ENCODE measurements around the gene MISP. TPM values are rescaled to one million over a fixed set of nuclear protein-coding genes. Genes with fewer than 3 reads are reported as not detected.
"Not testable (repeated sequence)": the region's sequence is repeated elsewhere in the genome, so short reads cannot be mapped to it uniquely, and the experiment has no call there.

Gene MISP, protein sequence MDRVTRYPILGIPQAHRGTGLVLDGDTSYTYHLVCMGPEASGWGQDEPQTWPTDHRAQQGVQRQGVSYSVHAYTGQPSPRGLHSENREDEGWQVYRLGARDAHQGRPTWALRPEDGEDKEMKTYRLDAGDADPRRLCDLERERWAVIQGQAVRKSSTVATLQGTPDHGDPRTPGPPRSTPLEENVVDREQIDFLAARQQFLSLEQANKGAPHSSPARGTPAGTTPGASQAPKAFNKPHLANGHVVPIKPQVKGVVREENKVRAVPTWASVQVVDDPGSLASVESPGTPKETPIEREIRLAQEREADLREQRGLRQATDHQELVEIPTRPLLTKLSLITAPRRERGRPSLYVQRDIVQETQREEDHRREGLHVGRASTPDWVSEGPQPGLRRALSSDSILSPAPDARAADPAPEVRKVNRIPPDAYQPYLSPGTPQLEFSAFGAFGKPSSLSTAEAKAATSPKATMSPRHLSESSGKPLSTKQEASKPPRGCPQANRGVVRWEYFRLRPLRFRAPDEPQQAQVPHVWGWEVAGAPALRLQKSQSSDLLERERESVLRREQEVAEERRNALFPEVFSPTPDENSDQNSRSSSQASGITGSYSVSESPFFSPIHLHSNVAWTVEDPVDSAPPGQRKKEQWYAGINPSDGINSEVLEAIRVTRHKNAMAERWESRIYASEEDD
- not detected for total RNA-seq

- H3K9me3 Mint-ChIP-seq (ENCODE audit: low read depth) = peaks cover 3% of the 10 kb centered on the region
- CTCF ChIA-PET = no interaction called here
- ATAC-seq (no peak), DNase-seq (no peak)
- no peak within 1 kb of the TSS for H3K27ac Mint-ChIP-seq
- H3K4me3 Mint-ChIP-seq = no peak within 1 kb of the TSS
- no peaks in the 10 kb centered on the region for H3K36me3 Mint-ChIP-seq
- no peaks in the 10 kb centered on the region for H3K4me1 Mint-ChIP-seq
- no peaks in the 10 kb centered on the region for H3K27me3 Mint-ChIP-seq
Measured at GRCh38 chr19:750640-751423, at the start of gene MISP. Gene MISP (plus strand): TSS chr19:751112. CDS start chr19:756947, 5,835 bp downstream.

DNA sequence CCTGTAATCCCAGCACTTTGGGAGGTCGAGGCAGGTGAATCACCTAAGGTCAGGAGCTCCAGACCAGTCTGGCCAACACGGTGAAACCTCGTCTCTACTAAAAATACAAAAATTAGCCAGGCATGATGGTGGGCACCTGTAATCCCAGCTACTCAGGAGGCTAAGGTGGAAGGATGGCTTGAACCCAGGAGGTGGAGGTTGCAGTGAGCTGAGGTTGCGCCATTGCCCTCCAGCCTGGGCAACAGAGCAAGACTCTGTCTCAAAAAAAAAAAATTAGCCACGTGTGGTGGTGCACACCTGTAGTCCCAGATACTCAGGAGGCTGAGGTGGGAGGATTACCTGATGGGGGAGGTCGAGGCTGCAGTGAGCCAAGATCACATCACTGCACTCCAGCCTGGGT is 48.1 kb upstream of the MISP start:
- peaks cover 11% of the 10 kb centered on the region for H3K27me3 Mint-ChIP-seq
- H3K36me3 Mint-ChIP-seq; ATAC-seq; DNase-seq; H3K27ac Mint-ChIP-seq; H3K9me3 Mint-ChIP-seq (ENCODE audit: low read depth); H3K4me1 Mint-ChIP-seq: not testable (repeated sequence)
- CTCF ChIA-PET = interaction anchor here (0.6 to 1.3 kb wide), 3 partner anchors 22 to 118 kb away, joined by 3 to 4 read pairs (median 3); no protein-coding TSS in a partner anchor
- peak overlapping the region; percentile 5 for H3K4me3 Mint-ChIP-seq

- Mint-ChIP-seq H3K27ac (no peak overlapping the region), H3K36me3 (no peaks in the 10 kb centered on the region), H3K9me3 (ENCODE audit: low read depth) (no peaks in the 10 kb centered on the region), H3K27me3 (peaks cover 15% of the 10 kb centered on the region), H3K4me1 (peaks cover 6% of the 10 kb centered on the region), H3K4me3 (peak overlapping the region; percentile 5)
- ATAC-seq (no peak), DNase-seq (no peak)
- CTCF ChIA-PET = interaction anchor here (0.6 to 1.3 kb wide), 5 partner anchors 23 to 119 kb away, joined by 3 to 4 read pairs (median 3); no protein-coding TSS in a partner anchor
Measured at GRCh38 chr19:703329-703650, 47.6 kb upstream of the MISP start.

DNA sequence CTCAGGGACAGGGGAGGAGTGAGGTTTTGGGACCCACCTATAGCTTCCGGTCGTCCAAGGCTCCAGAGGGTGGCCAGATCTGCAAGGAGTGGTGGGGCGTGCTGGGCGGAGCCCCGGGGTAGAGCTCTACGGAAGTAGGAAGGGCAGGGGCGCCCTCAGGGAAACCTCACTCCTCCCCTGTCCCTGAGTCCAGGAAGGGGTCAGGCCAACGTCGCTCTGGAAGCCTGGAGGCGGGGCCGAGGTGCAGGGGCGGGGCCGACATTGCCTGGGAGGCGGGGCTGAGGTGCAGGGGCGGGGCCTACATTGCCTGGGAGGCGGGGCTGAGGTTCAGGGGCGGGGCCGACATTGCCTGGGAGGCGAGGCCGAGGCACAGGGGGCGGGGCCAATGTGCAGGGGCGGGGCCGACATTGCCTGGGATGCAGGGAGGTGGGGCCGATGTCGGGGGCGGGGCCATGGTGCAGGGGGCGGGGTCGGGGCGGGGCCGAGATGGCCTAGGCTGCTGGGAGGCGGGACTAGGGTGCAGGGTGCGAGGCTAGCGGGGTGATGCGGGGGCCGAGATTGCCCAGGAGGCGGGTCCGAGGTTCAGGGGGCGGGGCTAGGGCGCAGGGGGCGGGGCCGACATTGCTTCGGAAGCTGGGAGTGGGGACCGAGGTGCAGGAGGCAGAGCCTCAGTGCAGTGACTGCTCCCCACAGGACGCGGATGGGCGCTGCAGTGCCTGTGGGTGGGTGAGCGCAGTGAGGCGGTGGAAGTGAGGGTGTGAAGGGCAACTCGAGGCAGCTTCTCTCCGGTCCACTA is 47.1 kb upstream of the MISP start:
- Mint-ChIP-seq H3K27ac (no peak overlapping the region), H3K27me3 (peaks cover 16% of the 10 kb centered on the region), H3K4me3 (peak overlapping the region; percentile 5), H3K4me1 (peaks cover 6% of the 10 kb centered on the region), H3K9me3 (ENCODE audit: low read depth) (no peaks in the 10 kb centered on the region), H3K36me3 (no peaks in the 10 kb centered on the region)
- ATAC-seq (peak; percentile 83), DNase-seq (peak; percentile 81)
- CTCF ChIA-PET = interaction anchor here (0.6 to 1.3 kb wide), 6 partner anchors 23 to 202 kb away, joined by 3 to 4 read pairs (median 3); no protein-coding TSS in a partner anchor

DNA sequence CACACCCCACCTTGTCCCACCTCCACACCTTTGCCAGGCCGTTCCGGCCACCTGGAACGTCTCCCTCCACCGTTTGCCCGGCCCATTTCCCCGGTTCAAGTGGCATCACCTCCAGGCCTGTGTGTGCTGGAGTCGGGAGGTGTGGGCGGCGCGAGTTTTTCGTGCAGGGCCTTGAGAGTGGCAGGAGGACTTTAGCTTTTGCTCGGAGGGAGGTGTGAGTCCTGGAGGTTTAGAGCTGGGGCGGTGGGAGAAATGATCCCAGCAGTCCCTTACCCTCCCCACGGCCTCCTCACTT is 46.5 kb upstream of the MISP start:
- no peak overlapping the region for H3K27ac Mint-ChIP-seq
- H3K27me3 Mint-ChIP-seq = peaks cover 16% of the 10 kb centered on the region
- ATAC-seq (no peak), DNase-seq (no peak)
- H3K9me3 Mint-ChIP-seq (ENCODE audit: low read depth) = no peaks in the 10 kb centered on the region
- H3K36me3 Mint-ChIP-seq = no peaks in the 10 kb centered on the region
- no peak overlapping the region for H3K4me3 Mint-ChIP-seq
- CTCF ChIA-PET = no interaction called here
- peaks cover 6% of the 10 kb centered on the region for H3K4me1 Mint-ChIP-seq

DNA sequence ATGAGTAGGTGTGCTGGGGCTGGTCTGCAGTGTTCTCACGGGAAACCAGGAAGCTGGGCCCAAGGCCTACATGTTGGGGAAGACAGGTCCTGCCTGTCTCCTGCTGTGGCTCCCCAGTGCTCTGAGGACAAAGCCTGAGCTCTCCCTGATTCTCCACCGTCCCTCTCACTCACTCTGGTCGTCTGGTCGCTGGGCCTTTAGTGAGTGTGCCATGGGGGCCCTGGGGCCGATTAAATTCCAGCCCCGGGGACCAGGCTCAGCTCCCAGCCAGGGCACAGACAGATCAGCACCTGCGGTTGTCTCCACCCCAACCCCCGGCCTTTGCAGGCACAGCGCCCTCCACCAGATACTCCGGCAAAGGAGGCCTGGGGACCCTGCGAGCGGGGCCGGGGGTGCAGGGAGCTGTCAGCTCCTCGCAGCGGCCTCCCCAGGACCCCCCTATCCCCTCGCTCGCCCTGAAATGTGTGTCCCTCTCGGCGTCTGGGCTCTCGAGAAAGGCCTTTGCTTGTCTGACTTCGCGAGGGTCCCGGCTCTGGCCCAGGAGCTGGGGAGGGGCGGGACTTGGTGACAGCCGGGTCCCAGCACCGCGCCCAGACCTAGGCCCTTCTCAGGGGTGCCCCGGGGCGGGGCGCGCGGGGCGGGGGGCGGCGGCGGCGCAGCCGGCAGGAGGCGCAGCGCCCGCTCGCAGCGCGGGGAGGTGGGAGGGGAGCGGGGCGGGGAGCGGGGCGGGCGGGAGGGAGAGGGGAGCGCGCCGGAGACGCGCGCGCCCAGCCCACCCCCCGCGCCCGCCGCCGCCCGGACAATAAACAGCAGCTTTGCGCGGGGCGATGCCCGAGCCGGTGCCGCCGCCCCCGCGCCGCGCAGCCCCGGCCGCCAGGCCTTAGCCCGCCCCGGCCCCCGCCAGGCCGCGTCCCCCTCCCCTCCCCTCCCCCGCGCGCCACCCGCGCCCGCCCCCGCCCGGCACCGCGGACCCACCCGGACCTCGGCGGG is 42.5 kb upstream of the MISP start, which contains the start of gene PALM:
TSS of gene PALM (plus strand) at position 782 of the 990 bp plus-strand sequence. CDS start 212 bp downstream, outside the sequence.
- H3K4me1 Mint-ChIP-seq = peaks cover 4% of the 10 kb centered on the region
- H3K27me3 Mint-ChIP-seq = peaks cover 24% of the 10 kb centered on the region
- no peak within 1 kb of the TSS for H3K4me3 Mint-ChIP-seq
- DNase-seq (no peak), ATAC-seq (no peak)
- no peak within 1 kb of the TSS for H3K27ac Mint-ChIP-seq
- no peaks in the 10 kb centered on the region for H3K36me3 Mint-ChIP-seq
- no peaks in the 10 kb centered on the region for H3K9me3 Mint-ChIP-seq (ENCODE audit: low read depth)
- CTCF ChIA-PET = no interaction called here

DNA sequence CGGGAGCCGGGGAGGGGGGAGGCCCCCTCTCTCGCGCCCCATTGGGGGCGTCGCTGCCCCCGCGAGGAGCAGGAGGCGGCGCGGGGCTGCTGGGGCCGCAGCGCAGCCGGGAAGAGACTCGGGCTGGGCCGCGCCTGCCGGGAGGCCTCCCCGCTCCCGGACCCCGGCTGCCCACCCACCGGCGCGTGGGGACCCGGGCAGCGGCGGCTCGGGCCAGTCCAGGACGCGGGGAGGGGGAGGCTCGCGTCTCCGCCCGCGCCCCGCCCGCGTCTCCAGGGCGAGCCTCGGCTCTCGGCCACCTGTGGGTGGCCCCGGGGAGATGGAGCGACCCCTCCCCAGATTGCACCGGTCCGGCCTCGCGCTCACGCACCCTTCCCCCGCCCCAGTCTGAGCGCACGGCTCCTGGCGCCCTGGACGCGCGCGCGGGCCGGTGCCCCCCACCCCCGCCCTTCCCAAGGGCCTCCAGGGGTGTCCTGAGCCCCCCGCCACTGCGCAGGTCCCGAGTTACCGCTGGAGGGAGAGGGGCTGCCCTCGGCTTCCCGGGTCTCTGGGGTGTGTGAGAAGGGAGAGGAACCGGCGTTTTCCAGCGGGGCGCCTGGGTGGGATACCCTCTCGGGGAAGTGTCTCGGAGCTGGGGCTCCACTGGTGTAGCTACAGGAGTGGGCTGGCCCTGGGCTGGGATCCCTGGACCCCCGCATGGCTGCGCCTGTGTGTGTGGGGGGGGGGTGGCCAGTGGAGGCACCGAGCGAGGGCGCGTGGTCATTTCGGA is 41.5 kb upstream of the MISP start:
- Mint-ChIP-seq H3K4me1 (peaks cover 2% of the 10 kb centered on the region), H3K9me3 (ENCODE audit: low read depth) (no peaks in the 10 kb centered on the region), H3K27me3 (peaks cover 24% of the 10 kb centered on the region), H3K27ac (no peak overlapping the region), H3K4me3 (no peak overlapping the region), H3K36me3 (no peaks in the 10 kb centered on the region)
- DNase-seq (no peak), ATAC-seq (no peak)
- CTCF ChIA-PET = no interaction called here

- DNase-seq (no peak), ATAC-seq (no peak)
- CTCF ChIA-PET = no interaction called here
- Mint-ChIP-seq H3K9me3 (ENCODE audit: low read depth) (no peaks in the 10 kb centered on the region), H3K4me3 (no peak overlapping the region), H3K36me3 (no peaks in the 10 kb centered on the region), H3K27ac (no peak overlapping the region), H3K27me3 (peaks cover 24% of the 10 kb centered on the region), H3K4me1 (no peaks in the 10 kb centered on the region)
Measured at GRCh38 chr19:709965-710571, 40.8 kb upstream of the MISP start.

DNA sequence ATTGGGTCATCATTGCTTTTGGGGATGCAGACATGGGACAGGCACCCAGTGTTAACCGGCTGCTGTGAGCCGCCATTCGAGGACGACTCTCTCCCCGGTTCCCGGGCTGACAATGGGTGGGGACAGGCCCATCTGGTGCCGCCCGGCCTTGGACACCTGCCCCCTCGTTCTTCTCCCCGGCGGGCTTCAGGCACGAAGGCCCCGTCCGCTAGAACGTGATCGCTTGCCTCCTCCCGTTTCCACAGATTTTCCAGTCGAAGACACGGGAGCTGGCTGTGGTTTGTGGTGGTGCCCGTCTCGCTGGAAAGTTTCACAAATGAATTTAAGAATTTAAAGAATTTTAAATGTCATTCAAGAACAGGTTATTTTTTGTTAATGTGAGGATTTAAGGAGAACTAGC is 40.1 kb upstream of the MISP start:
- Mint-ChIP-seq H3K27ac (no peak overlapping the region), H3K36me3 (no peaks in the 10 kb centered on the region), H3K4me1 (no peaks in the 10 kb centered on the region), H3K4me3 (no peak overlapping the region), H3K27me3 (peaks cover 24% of the 10 kb centered on the region), H3K9me3 (ENCODE audit: low read depth) (peaks cover 2% of the 10 kb centered on the region)
- ATAC-seq (no peak), DNase-seq (no peak)
- CTCF ChIA-PET = no interaction called here

GRCh38 chr19:711254-711653 is 39.7 kb upstream of the MISP start:
- ATAC-seq (no peak), DNase-seq (no peak)
- Mint-ChIP-seq H3K4me1 (no peaks in the 10 kb centered on the region), H3K4me3 (no peak overlapping the region), H3K9me3 (ENCODE audit: low read depth) (peaks cover 2% of the 10 kb centered on the region), H3K36me3 (no peaks in the 10 kb centered on the region), H3K27ac (no peak overlapping the region), H3K27me3 (peaks cover 24% of the 10 kb centered on the region)
- CTCF ChIA-PET = no interaction called here

- Mint-ChIP-seq H3K27me3 (peaks cover 12% of the 10 kb centered on the region), H3K4me3 (no peak overlapping the region), H3K4me1 (no peaks in the 10 kb centered on the region), H3K27ac (no peak overlapping the region), H3K9me3 (ENCODE audit: low read depth) (peaks cover 2% of the 10 kb centered on the region), H3K36me3 (no peaks in the 10 kb centered on the region)
- no peak for DNase-seq
- no peak for ATAC-seq
- CTCF ChIA-PET = no interaction called here
Measured at GRCh38 chr19:715347-715746, 35.6 kb upstream of the MISP start.
